Endothelial cell of umbilical vein (primary cell): ENCODE data around the gene RORB. TPM values are rescaled to one million over a fixed set of nuclear protein-coding genes. Genes with fewer than 3 reads are reported as not detected.

Experiments used
- BruUV-seq: library from RNA; stranded (reverse); fragments of 400-500 nt; replicated peaks from 2 replicates; lab custom pipeline; 2021; lab: Mats Ljungman, UMichigan
- CTCF ChIA-PET: fragments of 300-600, 350-600 bp; sonication (Branson Sonifier 250); formaldehyde crosslinking; loops from one replicate; lab custom pipeline; 2021; ENCODE audit warnings: antibody characterized with exemption, inconsistent platforms; lab: Charles Lee
- POLR2A ChIA-PET: fragments of 300-600, 350-600 bp; sonication (Branson Sonifier 250); formaldehyde crosslinking; loops from one replicate; lab custom pipeline; 2021; ENCODE audit warnings: antibody characterized with exemption, inconsistent platforms; lab: Charles Lee
- DNase-seq: peaks from one replicate; pipeline ENCODE4 v3.0.0-alpha.2; 2011; ENCODE audit warnings: low read depth, low spot score
- FAIRE-seq: peaks from 2 replicates; lab custom pipeline; 2011; peaks lifted over from hg19 to GRCh38; lab: Jason Lieb, UNC
- H2AFZ ChIP-seq: 2 replicates; pipeline ENCODE4 v1.6.0; 2012; ENCODE audit warnings: low read depth, low read length, control low read depth, inconsistent platforms
- H3K27ac ChIP-seq: 2 replicates; pipeline ENCODE4 v1.5.1; 2011; ENCODE audit warnings: low read depth, mild to moderate bottlenecking, control low read depth, low read length, moderate library complexity; ENCODE audit not compliant: insufficient read depth
- H3K27me3 ChIP-seq, 2 experiments: 2 replicates each; pipeline versions ENCODE4 v1.6.0 to v1.6.1; 2011; ENCODE audit warnings: low read length in 2 of 2, mixed read lengths in 1 of 2; ENCODE audit not compliant: control insufficient read depth in 2 of 2, insufficient read depth in 2 of 2
- H3K36me3 ChIP-seq, 2 experiments: 2 replicates in 1 of 2; 3 replicates in 1 of 2; pipeline ENCODE4 v1.5.1; 2011; ENCODE audit warnings: low read length in 2 of 2, mild to moderate bottlenecking in 1 of 2, moderate library complexity in 1 of 2; ENCODE audit not compliant: control insufficient read depth in 2 of 2, insufficient read depth in 2 of 2; ENCODE audit errors: extremely low read depth in 1 of 2
- H3K4me1 ChIP-seq: 3 replicates; pipeline ENCODE4 v1.5.1; 2011; ENCODE audit warnings: mild to moderate bottlenecking, low read length; ENCODE audit not compliant: control insufficient read depth, insufficient read depth; ENCODE audit errors: extremely low read depth
- H3K4me2 ChIP-seq: 2 replicates; pipeline ENCODE4 v1.6.1; 2011; ENCODE audit warnings: low read length, control low read depth, mixed read lengths; ENCODE audit not compliant: insufficient read depth
- H3K4me3 ChIP-seq, 3 experiments: fragments of 200-600 bp in 1 of 3; sonication (generic), shearing (Covaris generic) in 1 of 3; replicated peaks in 1 of 3; 2 replicates each; pipeline ENCODE4 v1.5.1; 2011 to 2016; ENCODE audit warnings: control low read depth in 3 of 3, low read length in 3 of 3, mild to moderate bottlenecking in 2 of 3, inconsistent platforms in 1 of 3, low read depth in 1 of 3, moderate library complexity in 1 of 3; ENCODE audit not compliant: insufficient read depth in 1 of 3
- H3K79me2 ChIP-seq: 2 replicates; pipeline ENCODE4 v1.6.0; 2012; ENCODE audit warnings: low read length, inconsistent platforms; ENCODE audit not compliant: control insufficient read depth, insufficient read depth
- H3K9ac ChIP-seq: replicated peaks from 2 replicates; pipeline ENCODE3; 2011; ENCODE audit warnings: low read length, control low read depth; ENCODE audit not compliant: insufficient read depth; ENCODE audit errors: extremely low read depth
- H3K9me1 ChIP-seq: replicated peaks from 3 replicates; pipeline ENCODE4 v1.6.0; 2011; ENCODE audit warnings: mild to moderate bottlenecking, low read length; ENCODE audit not compliant: control insufficient read depth, insufficient read depth; ENCODE audit errors: extremely low read depth
- H3K9me3 ChIP-seq: replicated peaks from 2 replicates; pipeline ENCODE4 v1.5.1; 2012; ENCODE audit warnings: low read length, inconsistent platforms; ENCODE audit not compliant: control insufficient read depth, insufficient read depth
- H4K20me1 ChIP-seq: replicated peaks from 2 replicates; pipeline ENCODE3; 2011; ENCODE audit warnings: mild to moderate bottlenecking, low read length; ENCODE audit not compliant: control insufficient read depth, insufficient read depth; ENCODE audit errors: extremely low read depth
- CTCF ChIP-seq, 2 donors: IDR thresholded peaks; 1 replicate in 1 of 2; 2 replicates in 1 of 2; pipeline ENCODE4 v1.5.1; 2011; ENCODE audit warnings: low read length in 2 of 2, mild to moderate bottlenecking in 2 of 2, moderate library complexity in 2 of 2, control low read depth in 1 of 2, inconsistent platforms in 1 of 2, low read depth in 1 of 2; ENCODE audit not compliant: insufficient read depth in 1 of 2; ENCODE audit errors: extremely low read depth in 1 of 2
- EZH2 ChIP-seq: IDR thresholded peaks from 2 replicates; pipeline ENCODE4 v1.6.1; 2012; ENCODE audit warnings: borderline replicate concordance, low read depth, mild to moderate bottlenecking, moderate library complexity, low read length, inconsistent platforms; ENCODE audit not compliant: severe bottlenecking
- FOS ChIP-seq: IDR thresholded peaks from 2 replicates; pipeline ENCODE4 v1.6.1; 2011; ENCODE audit warnings: mild to moderate bottlenecking, low read length, moderate library complexity, borderline replicate concordance; ENCODE audit not compliant: insufficient read depth
- GATA2 ChIP-seq: IDR thresholded peaks from 2 replicates; pipeline ENCODE4 v1.7.0; 2011; ENCODE audit warnings: low read depth, mild to moderate bottlenecking, moderate library complexity, mixed read lengths, low read length; ENCODE audit not compliant: insufficient read length, insufficient read depth
- JUN ChIP-seq: IDR thresholded peaks from 2 replicates; pipeline ENCODE4 v1.6.1; 2011; ENCODE audit warnings: borderline replicate concordance, low read depth; ENCODE audit not compliant: insufficient read length, insufficient read depth
- MAX ChIP-seq: IDR thresholded peaks from 2 replicates; pipeline ENCODE4 v1.6.1; 2011; ENCODE audit not compliant: insufficient read depth, insufficient read length
- MYC ChIP-seq: IDR thresholded peaks from one replicate; pipeline ENCODE4 v1.6.1; 2011; ENCODE audit warnings: mild to moderate bottlenecking, low read depth, low read length
- POLR2A ChIP-seq: IDR thresholded peaks from 2 replicates; pipeline ENCODE4 v1.6.1; 2012; ENCODE audit warnings: low read depth, mild to moderate bottlenecking, control low read depth, low read length
- POLR2AphosphoS5 ChIP-seq: IDR thresholded peaks from 2 replicates; pipeline ENCODE4 v1.6.1; 2012; ENCODE audit warnings: low read depth, mild to moderate bottlenecking, control low read depth, low read length, moderate library complexity; ENCODE audit not compliant: insufficient read depth
- dilution Hi-C: fragments of 300-500 bp; cut with MboI; formaldehyde crosslinking; loops from one replicate; pipeline ENCODE4 v1.15.0; 2019; ENCODE audit warnings: low sequenced_read_pairs; ENCODE audit not compliant: extremely low pct_ligation_motif_present
- intact Hi-C: fragments of 100-400 bp; cut with micrococcal nuclease; formaldehyde crosslinking; loops from one replicate; pipeline ENCODE4 v1.10.0; 2022
- polyA plus RNA-seq, 4 experiments: library from polyadenylated mRNA; depleted of rRNA in 3 of 4; stranded (reverse) in 3 of 4; unstranded in 1 of 4; fragments of >200 nt; gene quantifications; 2 replicates each; pipeline versions ENCODE4 v1.2.1 to v1.2.3, GENCODE V29; 2011 to 2012; ENCODE audit warnings: missing spikeins in 1 of 4
- total RNA-seq: library from RNA; stranded (reverse); gene quantifications from 2 replicates; pipeline ENCODE4 v1.2.3, GENCODE V29; 2021

Gene RORB
- total and polyA plus RNA-seq, 2 donors (not counting 3 experiments of a cell fraction or from before 2014, with no cell fraction given), result not detected

- FAIRE-seq (no peak), DNase-seq (no peak)
- no peaks in the 10 kb centered on the region for H3K79me2 ChIP-seq
- H3K9me3 ChIP-seq, result no peaks in the 10 kb centered on the region
- no peak overlapping the region for H3K4me3 ChIP-seq
- no peak overlapping the region for H3K4me2 ChIP-seq
- dilution Hi-C loops, result no loop called here
- no peaks in the 10 kb centered on the region for H3K36me3 ChIP-seq
- no peak for TF ChIP-seq MYC
- intact Hi-C loops, result no loop called here
- POLR2A ChIA-PET, result no interaction called here
- no peak overlapping the region for H3K9ac ChIP-seq
- H4K20me1 ChIP-seq, result no peaks in the 10 kb centered on the region
- no peaks in the 10 kb centered on the region for H3K4me1 ChIP-seq
- BruUV-seq, result no TSS peak
- CTCF ChIA-PET, result no interaction called here
- no peak overlapping the region for H3K27ac ChIP-seq
- no peaks in the 10 kb centered on the region for H3K27me3 ChIP-seq
- no peaks in the 10 kb centered on the region for H3K9me1 ChIP-seq
- H2AFZ ChIP-seq, result no peak overlapping the region
Measured at GRCh38 chr9:74449060-74449459, 48.1 kb upstream of the RORB start.

- FAIRE-seq (no peak), DNase-seq (no peak)
- dilution Hi-C loops, result no loop called here
- Histone ChIP-seq H3K4me3 (no peak overlapping the region), H3K27ac (no peak overlapping the region), H3K4me1 (no peaks in the 10 kb centered on the region), H3K9ac (no peak overlapping the region), H3K4me2 (no peak overlapping the region), H3K9me1 (no peaks in the 10 kb centered on the region), H3K36me3 (no peaks in the 10 kb centered on the region), H2AFZ (no peak overlapping the region), H3K79me2 (no peaks in the 10 kb centered on the region), H4K20me1 (no peaks in the 10 kb centered on the region), H3K27me3 (no peaks in the 10 kb centered on the region), H3K9me3 (no peaks in the 10 kb centered on the region)
- no TSS peak for BruUV-seq
- intact Hi-C loops, result no loop called here
- CTCF ChIA-PET, result no interaction called here
- POLR2A ChIA-PET, result no interaction called here
- TF ChIP-seq CTCF (IDR thresholded peaks at IDR 0.05; ENCODE audit: extremely low read depth in 1 of 2, insufficient read depth in 1 of 2, low read depth in 1 of 2, low read length in 2 of 2) (no peak), POLR2A (no peak), EZH2 (no peak), MAX (no peak), MYC (no peak), GATA2 (no peak), POLR2AphosphoS5 (no peak), JUN (no peak), FOS (no peak)
Measured at GRCh38 chr9:74458832-74459231, 38.3 kb upstream of the RORB start.
